ENCODE data around the gene LECT2.

LECT2 gene

DNA sequence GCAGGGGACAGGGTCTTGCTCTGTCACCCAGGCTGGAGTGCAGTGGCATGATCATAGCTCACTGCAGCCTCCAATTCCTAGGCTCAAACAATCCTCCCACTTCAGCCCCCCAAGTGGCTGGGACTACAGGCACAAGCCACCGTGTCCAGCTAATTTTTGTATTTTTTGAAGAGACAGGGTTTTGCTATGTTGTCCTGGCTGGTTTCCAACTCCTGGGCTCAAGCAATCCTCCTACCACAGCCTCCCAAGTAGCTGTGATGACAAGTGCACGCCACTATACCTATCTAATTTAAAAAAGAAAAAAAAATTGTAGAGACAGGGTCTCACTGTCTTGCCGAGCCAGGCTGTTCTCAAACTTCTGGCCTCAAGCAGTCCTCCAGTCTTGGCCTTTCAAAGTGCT, 31.6 kb upstream of the LECT2 start:
- H3K4me3 ChIP-seq (ENCODE audit: low read depth, low read length), result no peak overlapping the region
- no peak for DNase-seq (ENCODE audit: low read depth)
- no peak for TF ChIP-seq POLR2A (IDR thresholded peaks at IDR 0.05; ENCODE audit: extremely low read depth, insufficient read length)
- TF ChIP-seq MYC (IDR thresholded peaks at IDR 0.05; ENCODE audit: low read depth, low read length), result no peak
- TF ChIP-seq, protein P1, sequence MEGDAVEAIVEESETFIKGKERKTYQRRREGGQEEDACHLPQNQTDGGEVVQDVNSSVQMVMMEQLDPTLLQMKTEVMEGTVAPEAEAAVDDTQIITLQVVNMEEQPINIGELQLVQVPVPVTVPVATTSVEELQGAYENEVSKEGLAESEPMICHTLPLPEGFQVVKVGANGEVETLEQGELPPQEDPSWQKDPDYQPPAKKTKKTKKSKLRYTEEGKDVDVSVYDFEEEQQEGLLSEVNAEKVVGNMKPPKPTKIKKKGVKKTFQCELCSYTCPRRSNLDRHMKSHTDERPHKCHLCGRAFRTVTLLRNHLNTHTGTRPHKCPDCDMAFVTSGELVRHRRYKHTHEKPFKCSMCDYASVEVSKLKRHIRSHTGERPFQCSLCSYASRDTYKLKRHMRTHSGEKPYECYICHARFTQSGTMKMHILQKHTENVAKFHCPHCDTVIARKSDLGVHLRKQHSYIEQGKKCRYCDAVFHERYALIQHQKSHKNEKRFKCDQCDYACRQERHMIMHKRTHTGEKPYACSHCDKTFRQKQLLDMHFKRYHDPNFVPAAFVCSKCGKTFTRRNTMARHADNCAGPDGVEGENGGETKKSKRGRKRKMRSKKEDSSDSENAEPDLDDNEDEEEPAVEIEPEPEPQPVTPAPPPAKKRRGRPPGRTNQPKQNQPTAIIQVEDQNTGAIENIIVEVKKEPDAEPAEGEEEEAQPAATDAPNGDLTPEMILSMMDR (IDR thresholded peaks at IDR 0.05; ENCODE audit: low read depth, low read length), result no peak
- TF ChIP-seq, protein P2, sequence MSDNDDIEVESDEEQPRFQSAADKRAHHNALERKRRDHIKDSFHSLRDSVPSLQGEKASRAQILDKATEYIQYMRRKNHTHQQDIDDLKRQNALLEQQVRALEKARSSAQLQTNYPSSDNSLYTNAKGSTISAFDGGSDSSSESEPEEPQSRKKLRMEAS (IDR thresholded peaks at IDR 0.05; ENCODE audit: low read depth, low read length), result no peak

DNA sequence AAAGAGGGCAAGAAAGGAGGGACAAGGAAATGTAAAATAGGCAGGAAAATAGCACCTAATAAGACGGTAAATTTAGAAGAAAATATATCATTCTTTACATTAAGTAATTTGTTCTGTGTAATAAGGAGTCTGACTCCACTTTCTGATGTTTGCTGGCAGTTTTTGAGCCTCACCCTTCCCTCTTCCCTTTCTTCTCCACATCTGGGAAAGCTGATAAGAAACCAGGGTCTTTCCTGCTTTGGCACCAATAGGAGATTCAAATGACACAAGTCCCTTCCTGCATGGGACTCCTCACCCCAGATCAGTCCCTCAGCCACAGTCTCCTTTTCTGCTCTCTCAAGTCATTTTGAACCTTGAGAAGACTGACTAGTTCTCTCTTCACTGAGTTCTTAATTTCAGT, 31.2 kb upstream of the LECT2 start:
- TF ChIP-seq, protein P2 (IDR thresholded peaks at IDR 0.05; ENCODE audit: low read depth, low read length), result no peak
- TF ChIP-seq POLR2A (IDR thresholded peaks at IDR 0.05; ENCODE audit: extremely low read depth, insufficient read length), result no peak
- no peak for TF ChIP-seq MYC (IDR thresholded peaks at IDR 0.05; ENCODE audit: low read depth, low read length)
- TF ChIP-seq, protein P1 (IDR thresholded peaks at IDR 0.05; ENCODE audit: low read depth, low read length), result no peak
- H3K4me3 ChIP-seq (ENCODE audit: low read depth, low read length), result no peak overlapping the region
- DNase-seq (ENCODE audit: low read depth), result no peak

DNA sequence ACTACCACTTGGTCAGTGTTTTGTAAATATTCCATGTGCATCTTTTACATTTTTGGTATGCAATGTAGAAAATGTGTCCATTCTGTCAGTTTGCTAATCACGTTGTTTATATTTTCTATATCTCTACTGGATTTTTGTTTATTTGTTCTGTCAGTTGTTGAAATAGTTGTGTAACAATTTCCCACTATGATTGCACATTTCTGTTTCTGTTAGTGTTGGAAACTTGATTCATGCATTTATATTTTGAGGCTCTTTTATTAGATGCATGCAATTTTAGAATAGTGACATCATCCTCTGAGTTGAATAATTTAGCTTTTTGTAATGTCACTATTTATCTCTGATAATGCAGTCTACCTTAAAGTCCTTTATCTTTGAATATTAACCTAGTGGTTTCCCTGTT, 25.8 kb upstream of the LECT2 start:
- no peak overlapping the region for H3K4me3 ChIP-seq (ENCODE audit: low read depth, low read length)
- DNase-seq (ENCODE audit: low read depth), result no peak
- TF ChIP-seq, protein P2 (IDR thresholded peaks at IDR 0.05; ENCODE audit: low read depth, low read length), result no peak
- TF ChIP-seq, protein P1 (IDR thresholded peaks at IDR 0.05; ENCODE audit: low read depth, low read length), result no peak
- TF ChIP-seq MYC (IDR thresholded peaks at IDR 0.05; ENCODE audit: low read depth, low read length), result no peak
- no peak for TF ChIP-seq POLR2A (IDR thresholded peaks at IDR 0.05; ENCODE audit: extremely low read depth, insufficient read length)

DNA sequence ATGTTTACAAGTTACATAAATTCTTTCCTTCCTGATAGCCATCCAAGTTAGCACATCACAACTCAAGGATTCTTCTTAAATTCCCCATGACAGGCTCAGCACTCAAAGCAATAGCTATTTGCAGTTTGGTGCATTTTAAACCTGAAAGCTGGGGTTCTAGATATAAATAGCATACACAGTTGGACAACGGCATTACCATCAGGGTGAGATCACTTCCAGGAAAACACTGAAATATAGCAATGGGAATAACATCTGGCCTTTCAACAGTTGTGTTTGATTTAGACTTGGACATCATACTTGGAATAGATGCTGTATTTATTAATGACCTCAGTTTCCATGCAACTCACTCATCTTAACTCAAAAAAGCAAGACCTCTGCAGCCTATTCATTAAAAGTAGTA, 24.7 kb upstream of the LECT2 start:
- H3K4me3 ChIP-seq (ENCODE audit: low read depth, low read length), result no peak overlapping the region
- TF ChIP-seq MYC (IDR thresholded peaks at IDR 0.05; ENCODE audit: low read depth, low read length) (no peak), POLR2A (IDR thresholded peaks at IDR 0.05; ENCODE audit: extremely low read depth, insufficient read length) (no peak)
- TF ChIP-seq, protein P2 (IDR thresholded peaks at IDR 0.05; ENCODE audit: low read depth, low read length), result no peak
- TF ChIP-seq, protein P1 (IDR thresholded peaks at IDR 0.05; ENCODE audit: low read depth, low read length), result no peak
- no peak for DNase-seq (ENCODE audit: low read depth)

DNA sequence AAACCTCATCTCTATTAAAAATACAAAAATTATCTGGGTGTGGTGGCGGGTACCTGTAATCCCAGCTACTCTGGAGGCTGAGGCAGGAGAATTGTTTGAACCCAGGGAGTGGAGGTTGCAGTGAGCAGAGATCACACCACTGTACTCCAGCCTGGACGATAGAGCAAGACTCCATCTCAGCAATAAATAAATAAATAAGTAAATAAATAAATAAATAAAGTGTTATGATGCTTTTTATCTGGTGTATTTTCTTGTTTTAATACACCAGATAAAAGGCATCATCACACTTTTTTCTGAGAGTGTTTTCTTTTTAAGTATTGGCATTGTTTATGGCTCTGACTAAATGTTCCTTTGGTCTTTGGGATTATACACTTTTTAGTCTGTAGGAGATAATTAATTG, 24.2 kb upstream of the LECT2 start:
- H3K4me3 ChIP-seq (ENCODE audit: low read depth, low read length), result no peak overlapping the region
- no peak for DNase-seq (ENCODE audit: low read depth)
- TF ChIP-seq, protein P2 (IDR thresholded peaks at IDR 0.05; ENCODE audit: low read depth, low read length), result no peak
- TF ChIP-seq POLR2A (IDR thresholded peaks at IDR 0.05; ENCODE audit: extremely low read depth, insufficient read length) (no peak), MYC (IDR thresholded peaks at IDR 0.05; ENCODE audit: low read depth, low read length) (no peak)
- TF ChIP-seq, protein P1 (IDR thresholded peaks at IDR 0.05; ENCODE audit: low read depth, low read length), result no peak

DNA sequence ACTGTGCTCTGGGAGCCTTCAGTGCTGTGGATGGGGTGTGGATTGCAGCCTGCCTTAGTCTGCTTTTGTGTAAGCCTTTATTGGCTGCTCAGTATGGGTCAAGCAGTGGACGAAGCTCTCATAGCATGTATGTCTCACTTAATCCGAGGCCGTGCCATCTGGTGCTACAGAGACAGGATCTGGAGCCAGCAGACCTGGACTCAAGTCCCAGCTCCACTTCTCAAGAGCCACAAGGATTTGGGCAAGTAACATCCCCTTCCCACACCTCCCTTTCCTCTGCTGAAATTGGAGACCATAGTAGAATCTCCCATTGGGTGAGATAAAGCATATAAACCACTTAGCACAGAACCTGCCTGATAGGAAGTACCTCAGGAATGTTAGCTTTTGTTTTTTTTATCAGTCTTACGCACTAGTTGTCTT, 23.4 kb upstream of the LECT2 start:
- no peak for DNase-seq (ENCODE audit: low read depth)
- TF ChIP-seq, protein P2 (IDR thresholded peaks at IDR 0.05; ENCODE audit: low read depth, low read length), result no peak
- TF ChIP-seq MYC (IDR thresholded peaks at IDR 0.05; ENCODE audit: low read depth, low read length), result no peak
- no peak for TF ChIP-seq POLR2A (IDR thresholded peaks at IDR 0.05; ENCODE audit: extremely low read depth, insufficient read length)
- TF ChIP-seq, protein P1 (IDR thresholded peaks at IDR 0.05; ENCODE audit: low read depth, low read length), result no peak
- H3K4me3 ChIP-seq (ENCODE audit: low read depth, low read length), result no peak overlapping the region
